Right renal cortex interstitium (tissue), 3 donors: Measurements from ENCODE around the gene FNDC11. TPM values are rescaled to one million over a fixed set of nuclear protein-coding genes. Genes with fewer than 3 reads are reported as not detected.
A peak's percentile ranks its signal among the peaks of the same experiment; 100 is the strongest.

Source experiments
- DNase-seq, 3 donors: peaks; one replicate each; pipeline ENCODE4 v3.0.0-alpha.2; 2013; ENCODE audit warnings: low read depth in 3 of 3, low spot score in 2 of 3
- polyA plus RNA-seq, 3 donors: library from polyadenylated mRNA; unstranded; fragments of 120-200 nt; gene quantifications; one replicate each; pipeline ENCODE4 v1.2.1, GENCODE V29; 2013; ENCODE audit not compliant: insufficient read length in 3 of 3

The FNDC11 gene
- polyA plus RNA-seq, 3 donors = 0.69 to 0.98 (median 0.76) TPM

GRCh38 chr20:63522981-63523611, 30.9 kb upstream of the FNDC11 start:
- no peak for DNase-seq

GRCh38 chr20:63525185-63525584, 28.8 kb upstream of the FNDC11 start:
- no peak for DNase-seq

GRCh38 chr20:63525971-63526370, 28.0 kb upstream of the FNDC11 start:
- no peak for DNase-seq

GRCh38 chr20:63527184-63527583, 26.8 kb upstream of the FNDC11 start:
- DNase-seq = no peak

GRCh38 chr20:63529180-63529860, 24.6 kb upstream of the FNDC11 start:
- no peak for DNase-seq

GRCh38 chr20:63529861-63530787, 23.8 kb upstream of the FNDC11 start:
- DNase-seq = no peak

- DNase-seq = no peak
These were observed 23.2 kb upstream of the FNDC11 start for GRCh38 chr20:63530788-63531160.

GRCh38 chr20:63531686-63532448, 22.1 kb upstream of the FNDC11 start:
- no peak for DNase-seq

GRCh38 chr20:63532449-63532971, 21.4 kb upstream of the FNDC11 start:
- DNase-seq = no peak

GRCh38 chr20:63533388-63533787, 20.6 kb upstream of the FNDC11 start:
- DNase-seq = no peak

GRCh38 chr20:63533871-63534393, 20.0 kb upstream of the FNDC11 start:
- no peak for DNase-seq

- DNase-seq = no peak
These were observed 19.5 kb upstream of the FNDC11 start for GRCh38 chr20:63534427-63534830.

- no peak for DNase-seq
These were observed 18.9 kb upstream of the FNDC11 start for GRCh38 chr20:63534831-63535651.

GRCh38 chr20:63536241-63536977, 17.6 kb upstream of the FNDC11 start:
- DNase-seq = no peak

- no peak for DNase-seq
These were observed 16.9 kb upstream of the FNDC11 start, which contains the start of gene PTK6 for GRCh38 chr20:63536997-63537524. Gene PTK6 (minus strand): TSS chr20:63537376. CDS start chr20:63537314, 62 bp downstream.

- peak in 2 of 3 donors; percentile 65 to 73 for DNase-seq
These were observed 16.3 kb upstream of the FNDC11 start for GRCh38 chr20:63537525-63538203.

- no peak for DNase-seq
These were observed 15.5 kb upstream of the FNDC11 start for GRCh38 chr20:63538204-63539091.
